Prostate gland (tissue), 2 donors: Measurements from ENCODE around the gene PTPRM.

Experiments used
- POLR2A ChIP-seq: fragments of 450-650 bp; IDR thresholded peaks from one replicate; pipeline ENCODE4 v1.6.1; 2016; ENCODE audit warnings: antibody characterized with exemption, mild to moderate bottlenecking
- TF ChIP-seq, protein P1 (sequence below), 4 experiments: fragments of 200-600 bp in 2 of 4; fragments of 450-650 bp in 2 of 4; sonication (generic) in 2 of 4; IDR thresholded peaks; 1 replicate in 3 of 4; 2 replicates in 1 of 4; pipeline ENCODE4 v1.5.1; 2016 to 2019; ENCODE audit warnings: antibody characterized with exemption in 4 of 4, mild to moderate bottlenecking in 2 of 4, moderate library complexity in 2 of 4

DNA sequence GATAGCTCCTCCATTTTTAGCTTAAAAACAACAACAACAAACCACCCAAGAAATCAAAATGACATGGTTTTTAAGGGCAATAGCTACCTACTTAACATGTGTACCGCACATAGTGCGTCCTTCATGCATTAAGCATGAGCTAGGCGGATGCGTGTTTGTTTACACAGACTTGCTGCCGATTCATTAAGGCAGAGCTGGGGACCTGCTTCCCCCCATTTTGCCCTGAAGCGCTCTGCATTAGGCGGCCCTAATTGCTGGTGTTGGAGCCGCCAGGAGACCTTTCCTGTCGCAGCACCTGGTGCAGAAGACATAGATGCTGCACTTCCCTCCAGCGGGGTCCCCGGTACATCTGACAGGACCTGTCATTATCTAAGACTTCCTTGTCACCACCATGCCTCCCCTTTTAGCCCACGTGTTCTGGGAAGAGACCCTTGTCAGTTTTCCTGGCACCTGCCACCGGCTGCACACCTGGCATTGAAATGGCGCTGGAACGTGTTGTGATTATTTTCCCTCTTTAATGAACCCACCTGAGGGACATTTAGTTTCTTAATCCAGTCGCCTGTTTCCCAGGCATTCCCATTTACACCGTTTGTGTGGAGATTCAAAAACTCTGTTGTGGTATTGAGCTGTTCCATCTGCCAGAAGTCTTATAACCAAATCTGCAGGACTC lies 781.1 kb downstream of the PTPRM start:
- TF ChIP-seq, protein P1, sequence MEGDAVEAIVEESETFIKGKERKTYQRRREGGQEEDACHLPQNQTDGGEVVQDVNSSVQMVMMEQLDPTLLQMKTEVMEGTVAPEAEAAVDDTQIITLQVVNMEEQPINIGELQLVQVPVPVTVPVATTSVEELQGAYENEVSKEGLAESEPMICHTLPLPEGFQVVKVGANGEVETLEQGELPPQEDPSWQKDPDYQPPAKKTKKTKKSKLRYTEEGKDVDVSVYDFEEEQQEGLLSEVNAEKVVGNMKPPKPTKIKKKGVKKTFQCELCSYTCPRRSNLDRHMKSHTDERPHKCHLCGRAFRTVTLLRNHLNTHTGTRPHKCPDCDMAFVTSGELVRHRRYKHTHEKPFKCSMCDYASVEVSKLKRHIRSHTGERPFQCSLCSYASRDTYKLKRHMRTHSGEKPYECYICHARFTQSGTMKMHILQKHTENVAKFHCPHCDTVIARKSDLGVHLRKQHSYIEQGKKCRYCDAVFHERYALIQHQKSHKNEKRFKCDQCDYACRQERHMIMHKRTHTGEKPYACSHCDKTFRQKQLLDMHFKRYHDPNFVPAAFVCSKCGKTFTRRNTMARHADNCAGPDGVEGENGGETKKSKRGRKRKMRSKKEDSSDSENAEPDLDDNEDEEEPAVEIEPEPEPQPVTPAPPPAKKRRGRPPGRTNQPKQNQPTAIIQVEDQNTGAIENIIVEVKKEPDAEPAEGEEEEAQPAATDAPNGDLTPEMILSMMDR (IDR thresholded peaks at IDR 0.05) = no peak
- no peak for TF ChIP-seq POLR2A
